ENCODE results near the gene PADI2. TPM values are rescaled to one million over a fixed set of nuclear protein-coding genes. Genes with fewer than 3 reads are reported as not detected.

PADI2 gene
- total RNA-seq, 1 experiment from 2014 or later: 3.0 TPM

GRCh38 chr1:17078991-17079868 is 40.0 kb downstream of the PADI2 start:
- no peak for TF ChIP-seq CTCF (conservative IDR thresholded peaks at IDR 0.05)
- Histone ChIP-seq H3K4ac (ENCODE audit: low read depth, low read length) (no peak overlapping the region), H4K8ac (replicated peaks; ENCODE audit: insufficient read length, low read depth, low read length) (no peak overlapping the region), H3K23ac (ENCODE audit: insufficient read length, low read depth, low read length) (no peak overlapping the region), H3T11ph (ENCODE audit: low read length) (no peak overlapping the region), H4K91ac (ENCODE audit: insufficient read length, low read depth, low read length) (no peak overlapping the region), H3K18ac (ENCODE audit: insufficient read length, low read depth, low read length) (no peak overlapping the region), H3K9me3 (ENCODE audit: control insufficient read depth, low read depth, low read length) (no peaks in the 10 kb centered on the region), H2BK15ac (ENCODE audit: low read depth, low read length) (no peak overlapping the region), H3K9ac (ENCODE audit: extremely low read depth, insufficient read length, low read length) (no peak overlapping the region), H3K14ac (ENCODE audit: insufficient read depth, low read length) (no peak overlapping the region), H3K79me2 (ENCODE audit: insufficient read depth, low read length) (no peaks in the 10 kb centered on the region), H3K79me1 (ENCODE audit: insufficient read depth, low read depth, low read length, poor library complexity, severe bottlenecking) (no peaks in the 10 kb centered on the region), H2BK5ac (ENCODE audit: insufficient read length, low read length) (no peak overlapping the region), H2BK20ac (ENCODE audit: low read depth, low read length, poor library complexity, severe bottlenecking) (no peak overlapping the region), H2AK5ac (ENCODE audit: insufficient read length, low read length) (no peak overlapping the region), H2BK120ac (ENCODE audit: low read depth, low read length, poor library complexity, severe bottlenecking) (no peak overlapping the region), H3K4me2 (ENCODE audit: insufficient read depth, insufficient read length, low read length) (no peak overlapping the region), H3K27me3 (ENCODE audit: insufficient read depth, low read length) (no peaks in the 10 kb centered on the region), H4K5ac (ENCODE audit: insufficient read length, low read depth, low read length) (no peak overlapping the region), H3K23me2 (ENCODE audit: insufficient read length, low read depth, low read length, poor library complexity, severe bottlenecking) (no peaks in the 10 kb centered on the region), H4K20me1 (ENCODE audit: control insufficient read depth, insufficient read depth, insufficient read length) (no peaks in the 10 kb centered on the region), H2AFZ (ENCODE audit: low read length) (no peak overlapping the region), H3K4me1 (ENCODE audit: insufficient read depth, low read length) (no peaks in the 10 kb centered on the region), H2BK12ac (ENCODE audit: insufficient read length, low read depth, low read length) (no peak overlapping the region), H3K27ac (ENCODE audit: insufficient read length, low read depth, low read length) (no peak overlapping the region), H3K56ac (ENCODE audit: insufficient read length, low read depth, low read length) (no peak overlapping the region)
- 100% methylated on average over 2 of the region's 16 CpGs for WGBS (ENCODE audit: extremely low coverage, insufficient read length, low lambda C conversion rate)
- Mint-ChIP-seq H3K27ac (no peak overlapping the region; a peak in 1 of 7 replicates), H3K27me3 (ENCODE audit: low read depth) (no peaks in the 10 kb centered on the region), H3K4me3 (no peak overlapping the region), H3K4me1 (peaks cover 2 to 5% of the 10 kb centered on the region in 2 experiments; a peak in 3 of 4 replicates), H3K9me3 (peaks cover 0 to 5% of the 10 kb centered on the region in 2 experiments; a peak in 2 of 5 replicates), H3K36me3 (ENCODE audit: insufficient read depth in 1 of 3, low read depth in 3 of 3) (peaks cover 0 to 4% (median 4%) of the 10 kb centered on the region in 3 experiments; a peak in 1 of 7 replicates)
- no peak for DNase-seq
